IMR-90 (cell line): ENCODE data around the gene KIFC3. TPM values are rescaled to one million over a fixed set of nuclear protein-coding genes. Genes with fewer than 3 reads are reported as not detected.

ENCODE experiments used
- ATAC-seq: fragments of 200-7000 bp; cut with Tn5 transposase; 2 replicates; pipeline ENCODE4 v1.9.1; 2020; ENCODE audit warnings: low read depth, mild to moderate bottlenecking, moderate library complexity
- BruUV-seq: library from RNA; stranded (reverse); fragments of 400-500 nt; replicated peaks from 2 replicates; lab custom pipeline; 2021; lab: Mats Ljungman, UMichigan
- CTCF ChIA-PET: fragments of 300-600 bp; formaldehyde crosslinking; extraction: SDS; loops from one replicate; lab custom pipeline; 2021; ENCODE audit warnings: antibody characterized with exemption; lab: Yijun Ruan, JAX
- POLR2A ChIA-PET: fragments of 300-600 bp; sonication (Branson Sonifier 250); formaldehyde crosslinking; loops from one replicate; lab custom pipeline; 2022; ENCODE audit warnings: antibody characterized with exemption; ENCODE audit not compliant: unreplicated experiment; lab: Charles Lee
- DNase-seq: peaks from one replicate; pipeline ENCODE4 v3.0.0; 2013
- H2AFZ ChIP-seq: replicated peaks from 2 replicates; pipeline ENCODE3; 2013; ENCODE audit warnings: low read length, mild to moderate bottlenecking; ENCODE audit not compliant: poor library complexity
- H2AK5ac ChIP-seq: 2 replicates; pipeline ENCODE4 v1.6.1; 2013; ENCODE audit warnings: low read depth, low read length, inconsistent platforms
- H2AK9ac ChIP-seq: replicated peaks from 2 replicates; pipeline ENCODE3; 2013; ENCODE audit warnings: mild to moderate bottlenecking, low read depth, low read length, moderate library complexity; ENCODE audit not compliant: poor library complexity
- H2BK120ac ChIP-seq: 2 replicates; pipeline ENCODE4 v1.6.1; 2013; ENCODE audit warnings: low read depth, low read length, inconsistent platforms
- H2BK15ac ChIP-seq: 3 replicates; pipeline ENCODE4 v1.6.1; 2013; ENCODE audit warnings: low read depth, low read length, inconsistent platforms
- H2BK20ac ChIP-seq: 2 replicates; pipeline ENCODE4 v1.6.1; 2013; ENCODE audit warnings: low read depth, mild to moderate bottlenecking, inconsistent platforms, low read length, moderate library complexity
- H2BK5ac ChIP-seq: 2 replicates; pipeline ENCODE4 v1.6.1; 2013; ENCODE audit warnings: mild to moderate bottlenecking, low read depth, low read length, inconsistent platforms; ENCODE audit not compliant: poor library complexity, severe bottlenecking
- H3K14ac ChIP-seq: replicated peaks from 2 replicates; pipeline ENCODE4 v1.6.1; 2013; ENCODE audit warnings: low read depth, low read length, inconsistent platforms
- H3K18ac ChIP-seq: 2 replicates; pipeline ENCODE4 v1.6.1; 2013; ENCODE audit warnings: low read depth, low read length, control low read depth
- H3K23ac ChIP-seq: 2 replicates; pipeline ENCODE4 v1.6.1; 2013; ENCODE audit warnings: low read depth, low read length, inconsistent platforms
- H3K27ac ChIP-seq: 2 replicates; pipeline ENCODE4 v1.5.1; 2013; ENCODE audit warnings: mild to moderate bottlenecking, control low read depth, low read length; ENCODE audit not compliant: insufficient read depth
- H3K27me3 ChIP-seq: 2 replicates; pipeline ENCODE4 v1.6.1; 2013; ENCODE audit warnings: low read length; ENCODE audit not compliant: control insufficient read depth, insufficient read depth
- H3K36me3 ChIP-seq: 2 replicates; pipeline ENCODE4 v1.6.1; 2013; ENCODE audit warnings: low read length, mixed read lengths; ENCODE audit not compliant: control insufficient read depth, insufficient read depth
- H3K4ac ChIP-seq: 2 replicates; pipeline ENCODE4 v1.6.1; 2013; ENCODE audit warnings: low read depth, low read length, inconsistent platforms
- H3K4me1 ChIP-seq: 2 replicates; pipeline ENCODE4 v1.6.1; 2013; ENCODE audit warnings: low read length, mixed read lengths; ENCODE audit not compliant: control insufficient read depth, insufficient read depth
- H3K4me2 ChIP-seq: 2 replicates; pipeline ENCODE4 v1.6.1; 2013; ENCODE audit warnings: low read depth, mild to moderate bottlenecking, control low read depth, low read length, moderate library complexity
- H3K4me3 ChIP-seq: 2 replicates; pipeline ENCODE4 v1.5.1; 2013; ENCODE audit warnings: low read depth, mild to moderate bottlenecking, control low read depth, low read length, moderate library complexity; ENCODE audit not compliant: insufficient read depth
- H3K56ac ChIP-seq: 2 replicates; pipeline ENCODE4 v1.6.1; 2013; ENCODE audit warnings: low read length, inconsistent platforms; ENCODE audit not compliant: insufficient read depth; ENCODE audit errors: extremely low read depth
- H3K79me1 ChIP-seq, 2 experiments: 2 replicates each; pipeline ENCODE4 v1.6.1; 2013; ENCODE audit warnings: low read length in 2 of 2, inconsistent platforms in 1 of 2, low read depth in 1 of 2
- H3K9ac ChIP-seq: 2 replicates; pipeline ENCODE4 v1.6.1; 2013; ENCODE audit warnings: low read depth, low read length, control low read depth
- H3K9me1 ChIP-seq: 2 replicates; pipeline ENCODE4 v1.6.1; 2013; ENCODE audit warnings: low read length, inconsistent platforms; ENCODE audit not compliant: insufficient read depth
- H3K9me3 ChIP-seq: 2 replicates; pipeline ENCODE4 v1.6.1; 2013; ENCODE audit warnings: low read length; ENCODE audit not compliant: control insufficient read depth, insufficient read depth
- H4K20me1 ChIP-seq: 2 replicates; pipeline ENCODE4 v1.6.1; 2013; ENCODE audit warnings: low read length, inconsistent platforms; ENCODE audit not compliant: insufficient read depth
- H4K5ac ChIP-seq: 2 replicates; pipeline ENCODE4 v1.6.1; 2013; ENCODE audit warnings: mild to moderate bottlenecking, low read depth, low read length, control low read depth
- H4K8ac ChIP-seq, 2 experiments: 2 replicates each; pipeline ENCODE4 v1.6.1; 2013; ENCODE audit warnings: low read depth in 2 of 2, low read length in 2 of 2, control low read depth in 1 of 2, inconsistent platforms in 1 of 2
- H4K91ac ChIP-seq: 2 replicates; pipeline ENCODE4 v1.6.1; 2013; ENCODE audit warnings: low read depth, low read length, inconsistent platforms; ENCODE audit not compliant: insufficient read depth
- NFE2L2 ChIP-seq: fragments of 150-350 bp; IDR thresholded peaks from 2 replicates; pipeline ENCODE4 v1.6.1; 2016; ENCODE audit warnings: low read depth, mild to moderate bottlenecking, low read length
- SMC3 ChIP-seq: fragments of 150-350 bp; IDR thresholded peaks from 2 replicates; pipeline ENCODE4 v1.6.1; 2016; ENCODE audit warnings: low read depth, mild to moderate bottlenecking, antibody characterized with exemption, low read length, moderate library complexity
- WGBS, 2 experiments: methylation state at CpG; one replicate each; pipeline versions ENCODE4 v1.1.5 to v1.1.7; 2013; ENCODE audit warnings: missing lambda C conversion rate in 2 of 2; ENCODE audit not compliant: insufficient read length in 1 of 2; ENCODE audit errors: extremely low coverage in 2 of 2; 5-methylcytosine and 5-hydroxymethylcytosine counted together
- dilution Hi-C: fragments of 300-500 bp; cut with HindIII; formaldehyde crosslinking; loops from one replicate; pipeline ENCODE4 v1.14.3; 2018; ENCODE audit warnings: low sequenced_read_pairs; ENCODE audit not compliant: unreplicated experiment
- in situ Hi-C: fragments of 300-500 bp; cut with MboI; formaldehyde crosslinking; loops from 3 replicates; pipeline ENCODE4 v1.14.3; 2019; ENCODE audit warnings: low sequenced_read_pairs, inconsistent platforms, mixed read lengths
- intact Hi-C: fragments of 100-400 bp; cut with micrococcal nuclease; formaldehyde crosslinking; loops from 2 replicates; pipeline ENCODE4 v1.10.0; 2022
- polyA plus RNA-seq, 3 experiments: library from polyadenylated mRNA; depleted of rRNA; stranded (reverse); fragments of >200 nt; gene quantifications; 2 replicates each; pipeline ENCODE4 v1.2.3, GENCODE V29; 2012; ENCODE audit warnings: low replicate concordance in 1 of 3
- total RNA-seq: library from RNA; depleted of rRNA; stranded (reverse); fragments of >200 nt; gene quantifications from 2 replicates; pipeline ENCODE4 v1.2.3, GENCODE V29; 2012

KIFC3 gene
- total and polyA plus RNA-seq, 2 of the 4 experiments (the other 2 are of a cell fraction): 48.6 to 62.5 TPM

- ChIA-PET POLR2A (no interaction called here), CTCF (interaction anchor here (0.8 kb wide), 1 partner anchor 9 kb away, joined by 8 read pairs; no protein-coding TSS in a partner anchor)
- Histone ChIP-seq H2AK9ac (no peak overlapping the region), H3K9ac (no peak overlapping the region), H3K9me1 (no peaks in the 10 kb centered on the region), H3K14ac (no peak overlapping the region), H3K79me1 (no peaks in the 10 kb centered on the region), H2BK120ac (no peak overlapping the region), H4K8ac (no peak overlapping the region), H3K4me2 (no peak overlapping the region), H3K27me3 (no peaks in the 10 kb centered on the region), H3K9me3 (no peaks in the 10 kb centered on the region), H3K23ac (no peak overlapping the region), H3K4me1 (no peaks in the 10 kb centered on the region), H2BK20ac (no peak overlapping the region), H3K4ac (no peak overlapping the region), H3K18ac (no peak overlapping the region), H2AFZ (no peak overlapping the region), H3K56ac (no peak overlapping the region), H3K4me3 (no peak overlapping the region), H2AK5ac (no peak overlapping the region), H4K20me1 (no peaks in the 10 kb centered on the region), H4K91ac (no peak overlapping the region), H2BK15ac (no peak overlapping the region), H3K36me3 (peaks cover 5% of the 10 kb centered on the region), H2BK5ac (no peak overlapping the region), H3K27ac (no peak overlapping the region), H4K5ac (no peak overlapping the region)
- 100% methylated on average over 1 of the region's 3 CpGs; no CpG with 5 or more reads in 1 of the 2 experiments for WGBS, 2 experiments
- dilution Hi-C loops (no loop called here), in situ Hi-C loops (no loop called here), intact Hi-C loops (no loop called here)
- BruUV-seq: no TSS peak
- DNase-seq (no peak), ATAC-seq (no peak)
- TF ChIP-seq NFE2L2 (no peak), SMC3 (no peak)
Observed at GRCh38 chr16:57745768-57746167, 56.5 kb downstream of the KIFC3 start.
